MG63 (cell line): Measurements from ENCODE around the gene BCAS1. TPM values are rescaled to one million over a fixed set of nuclear protein-coding genes. Genes with fewer than 3 reads are reported as not detected.

Source experiments
- DNase-seq: peaks from one replicate; pipeline ENCODE4 v3.0.0-alpha.2; 2020
- H3K27me3 ChIP-seq: fragments of 250-450 bp; sonication (Bioruptor Pico); 2 replicates; pipeline ENCODE4 v1.5.1; 2020; ENCODE audit warnings: mild to moderate bottlenecking, moderate library complexity
- H3K36me3 ChIP-seq: fragments of 250-450 bp; sonication (Bioruptor Pico); 2 replicates; pipeline ENCODE4 v1.5.1; 2020; ENCODE audit warnings: mild to moderate bottlenecking, moderate library complexity
- H3K4me3 ChIP-seq: fragments of 250-450 bp; sonication (Bioruptor Pico); 2 replicates; pipeline ENCODE4 v1.5.1; 2020; ENCODE audit warnings: mild to moderate bottlenecking, moderate library complexity
- H3K9me3 ChIP-seq: fragments of 250-450 bp; sonication (Bioruptor Pico); 2 replicates; pipeline ENCODE4 v1.5.1; 2020; ENCODE audit warnings: mild to moderate bottlenecking, moderate library complexity
- total RNA-seq: library from RNA; depleted of rRNA; stranded (reverse); fragments of >200 nt; shearing (Covaris generic); gene quantifications from 2 replicates; pipeline ENCODE4 v1.2.3, GENCODE V29; 2014; ENCODE audit warnings: low replicate concordance

BCAS1 gene
- total RNA-seq, 1 experiment from 2014 or later = not detected

GRCh38 chr20:54067606-54068174 is 2.7 kb downstream of the BCAS1 start:
- peak; percentile 34 for DNase-seq
- H3K9me3 ChIP-seq = no peaks in the 10 kb centered on the region
- no peaks in the 10 kb centered on the region for H3K36me3 ChIP-seq
- no peak overlapping the region for H3K4me3 ChIP-seq
- no peaks in the 10 kb centered on the region for H3K27me3 ChIP-seq

GRCh38 chr20:54065601-54066038 is 4.8 kb downstream of the BCAS1 start:
- no peak for DNase-seq
- Histone ChIP-seq H3K4me3 (no peak overlapping the region), H3K9me3 (no peaks in the 10 kb centered on the region), H3K27me3 (no peaks in the 10 kb centered on the region), H3K36me3 (no peaks in the 10 kb centered on the region)

- Histone ChIP-seq H3K27me3 (no peaks in the 10 kb centered on the region), H3K4me3 (no peak overlapping the region), H3K9me3 (no peaks in the 10 kb centered on the region), H3K36me3 (no peaks in the 10 kb centered on the region)
- no peak for DNase-seq
Observed at GRCh38 chr20:54064939-54065338, 5.5 kb downstream of the BCAS1 start.

- no peak for DNase-seq
- Histone ChIP-seq H3K4me3 (no peak overlapping the region), H3K36me3 (no peaks in the 10 kb centered on the region), H3K9me3 (no peaks in the 10 kb centered on the region), H3K27me3 (no peaks in the 10 kb centered on the region)
Observed at GRCh38 chr20:54063992-54064676, 6.3 kb downstream of the BCAS1 start.

- Histone ChIP-seq H3K27me3 (no peaks in the 10 kb centered on the region), H3K9me3 (no peaks in the 10 kb centered on the region), H3K4me3 (no peak overlapping the region), H3K36me3 (no peaks in the 10 kb centered on the region)
- no peak for DNase-seq
Observed at GRCh38 chr20:54063580-54063979, 6.8 kb downstream of the BCAS1 start.

- H3K27me3 ChIP-seq = no peaks in the 10 kb centered on the region
- DNase-seq = no peak
- no peaks in the 10 kb centered on the region for H3K9me3 ChIP-seq
- H3K4me3 ChIP-seq = no peak overlapping the region
- no peaks in the 10 kb centered on the region for H3K36me3 ChIP-seq
Observed at GRCh38 chr20:54062812-54063280, 7.5 kb downstream of the BCAS1 start.

- no peak overlapping the region for H3K4me3 ChIP-seq
- no peaks in the 10 kb centered on the region for H3K27me3 ChIP-seq
- no peaks in the 10 kb centered on the region for H3K36me3 ChIP-seq
- H3K9me3 ChIP-seq = no peaks in the 10 kb centered on the region
- peak; percentile 47 for DNase-seq
Observed at GRCh38 chr20:54061101-54061881, 9.1 kb downstream of the BCAS1 start.

GRCh38 chr20:54059691-54060364 is 10.6 kb downstream of the BCAS1 start:
- Histone ChIP-seq H3K9me3 (no peaks in the 10 kb centered on the region), H3K27me3 (no peaks in the 10 kb centered on the region), H3K4me3 (no peak overlapping the region), H3K36me3 (no peaks in the 10 kb centered on the region)
- DNase-seq = no peak

GRCh38 chr20:54058420-54059139 is 11.8 kb downstream of the BCAS1 start:
- Histone ChIP-seq H3K9me3 (no peaks in the 10 kb centered on the region), H3K36me3 (no peaks in the 10 kb centered on the region), H3K4me3 (no peak overlapping the region), H3K27me3 (no peaks in the 10 kb centered on the region)
- DNase-seq = no peak

- no peak for DNase-seq
- no peaks in the 10 kb centered on the region for H3K27me3 ChIP-seq
- H3K9me3 ChIP-seq = no peaks in the 10 kb centered on the region
- no peaks in the 10 kb centered on the region for H3K36me3 ChIP-seq
- no peak overlapping the region for H3K4me3 ChIP-seq
Observed at GRCh38 chr20:54056762-54057639, 13.4 kb downstream of the BCAS1 start.

GRCh38 chr20:54054516-54054915 is 15.9 kb downstream of the BCAS1 start:
- H3K4me3 ChIP-seq = no peak overlapping the region
- no peaks in the 10 kb centered on the region for H3K36me3 ChIP-seq
- H3K27me3 ChIP-seq = no peaks in the 10 kb centered on the region
- no peak for DNase-seq
- H3K9me3 ChIP-seq = peaks cover 3% of the 10 kb centered on the region; the same call in 1 of the 2 replicates

- Histone ChIP-seq H3K9me3 (peaks cover 8% of the 10 kb centered on the region), H3K4me3 (no peak overlapping the region), H3K36me3 (no peaks in the 10 kb centered on the region), H3K27me3 (no peaks in the 10 kb centered on the region)
- DNase-seq = no peak
Observed at GRCh38 chr20:54051068-54051467, 19.3 kb downstream of the BCAS1 start.

GRCh38 chr20:54048891-54049545 is 21.4 kb downstream of the BCAS1 start:
- Histone ChIP-seq H3K27me3 (no peaks in the 10 kb centered on the region), H3K36me3 (no peaks in the 10 kb centered on the region), H3K9me3 (peaks cover 14% of the 10 kb centered on the region), H3K4me3 (no peak overlapping the region)
- peak; percentile 55 for DNase-seq

- H3K36me3 ChIP-seq = no peaks in the 10 kb centered on the region
- H3K27me3 ChIP-seq = no peaks in the 10 kb centered on the region
- DNase-seq = no peak
- H3K4me3 ChIP-seq = no peak overlapping the region
- peaks cover 14% of the 10 kb centered on the region for H3K9me3 ChIP-seq
Observed at GRCh38 chr20:54048481-54048880, 21.9 kb downstream of the BCAS1 start.

GRCh38 chr20:54047720-54048119 is 22.7 kb downstream of the BCAS1 start:
- no peak for DNase-seq
- Histone ChIP-seq H3K27me3 (no peaks in the 10 kb centered on the region), H3K9me3 (peaks cover 14% of the 10 kb centered on the region), H3K4me3 (no peak overlapping the region), H3K36me3 (no peaks in the 10 kb centered on the region)
